ENCODE measurements around the gene ZNF536.

DNA sequence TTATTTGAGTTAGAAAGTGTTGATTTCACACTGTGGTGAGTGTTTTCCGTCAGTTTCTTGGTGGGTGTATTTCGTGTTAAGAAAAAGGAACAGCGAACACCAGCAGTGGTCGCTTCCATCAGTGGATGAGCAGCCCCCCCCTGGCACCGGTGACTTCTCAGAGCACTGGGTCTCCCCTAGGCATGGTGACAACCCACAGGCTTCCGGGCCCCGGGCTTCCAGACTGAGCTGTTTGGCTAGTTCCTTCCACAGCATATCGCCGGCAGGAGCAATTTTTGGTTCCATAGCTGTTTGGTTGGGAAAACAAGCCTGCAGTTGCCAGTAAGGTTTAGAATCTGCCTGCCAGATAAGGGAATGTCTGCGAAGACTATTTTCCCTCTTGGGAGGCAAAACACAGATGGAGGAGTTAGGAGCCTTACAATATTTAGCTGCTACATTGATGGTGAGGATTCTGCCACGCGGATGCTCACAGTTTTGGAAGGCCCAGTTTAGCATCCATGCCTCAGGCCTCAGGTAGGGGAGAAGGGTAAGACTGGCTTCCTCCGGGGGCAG, 18.7 kb upstream of the ZNF536 start:
- TF ChIP-seq EZH2 (IDR thresholded peaks at IDR 0.05; ENCODE audit: borderline replicate concordance, control insufficient read depth, low read depth, low read length) (no peak), SP1 (IDR thresholded peaks at IDR 0.05; ENCODE audit: low read depth, low read length) (no peak), BRCA1 (IDR thresholded peaks at IDR 0.05; ENCODE audit: low read depth, low read length) (no peak), SRF (IDR thresholded peaks at IDR 0.05; ENCODE audit: low read depth in 2 of 2, low read length in 2 of 2) (no peak), ZNF24 (IDR thresholded peaks at IDR 0.05) (no peak), TAF1 (IDR thresholded peaks at IDR 0.05; ENCODE audit: borderline replicate concordance, low read depth, low read length) (no peak), POLR2AphosphoS2 (IDR thresholded peaks at IDR 0.05; ENCODE audit: low read depth, low read length) (no peak), FOXK2 (IDR thresholded peaks at IDR 0.05) (no peak), HDGF (IDR thresholded peaks at IDR 0.05) (no peak), RAD21 (IDR thresholded peaks at IDR 0.05; ENCODE audit: insufficient read depth, low read depth, low read length) (no peak)
- TF ChIP-seq, protein P1, sequence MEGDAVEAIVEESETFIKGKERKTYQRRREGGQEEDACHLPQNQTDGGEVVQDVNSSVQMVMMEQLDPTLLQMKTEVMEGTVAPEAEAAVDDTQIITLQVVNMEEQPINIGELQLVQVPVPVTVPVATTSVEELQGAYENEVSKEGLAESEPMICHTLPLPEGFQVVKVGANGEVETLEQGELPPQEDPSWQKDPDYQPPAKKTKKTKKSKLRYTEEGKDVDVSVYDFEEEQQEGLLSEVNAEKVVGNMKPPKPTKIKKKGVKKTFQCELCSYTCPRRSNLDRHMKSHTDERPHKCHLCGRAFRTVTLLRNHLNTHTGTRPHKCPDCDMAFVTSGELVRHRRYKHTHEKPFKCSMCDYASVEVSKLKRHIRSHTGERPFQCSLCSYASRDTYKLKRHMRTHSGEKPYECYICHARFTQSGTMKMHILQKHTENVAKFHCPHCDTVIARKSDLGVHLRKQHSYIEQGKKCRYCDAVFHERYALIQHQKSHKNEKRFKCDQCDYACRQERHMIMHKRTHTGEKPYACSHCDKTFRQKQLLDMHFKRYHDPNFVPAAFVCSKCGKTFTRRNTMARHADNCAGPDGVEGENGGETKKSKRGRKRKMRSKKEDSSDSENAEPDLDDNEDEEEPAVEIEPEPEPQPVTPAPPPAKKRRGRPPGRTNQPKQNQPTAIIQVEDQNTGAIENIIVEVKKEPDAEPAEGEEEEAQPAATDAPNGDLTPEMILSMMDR (IDR thresholded peaks at IDR 0.05 in 2 of 3, conservative IDR thresholded peaks at IDR 0.05 in 1 of 3; ENCODE audit: control insufficient read depth in 2 of 3, extremely low read depth in 1 of 3, insufficient read depth in 1 of 3, low read depth in 3 of 3, low read length in 3 of 3) = no peak
- TF ChIP-seq, protein P2, sequence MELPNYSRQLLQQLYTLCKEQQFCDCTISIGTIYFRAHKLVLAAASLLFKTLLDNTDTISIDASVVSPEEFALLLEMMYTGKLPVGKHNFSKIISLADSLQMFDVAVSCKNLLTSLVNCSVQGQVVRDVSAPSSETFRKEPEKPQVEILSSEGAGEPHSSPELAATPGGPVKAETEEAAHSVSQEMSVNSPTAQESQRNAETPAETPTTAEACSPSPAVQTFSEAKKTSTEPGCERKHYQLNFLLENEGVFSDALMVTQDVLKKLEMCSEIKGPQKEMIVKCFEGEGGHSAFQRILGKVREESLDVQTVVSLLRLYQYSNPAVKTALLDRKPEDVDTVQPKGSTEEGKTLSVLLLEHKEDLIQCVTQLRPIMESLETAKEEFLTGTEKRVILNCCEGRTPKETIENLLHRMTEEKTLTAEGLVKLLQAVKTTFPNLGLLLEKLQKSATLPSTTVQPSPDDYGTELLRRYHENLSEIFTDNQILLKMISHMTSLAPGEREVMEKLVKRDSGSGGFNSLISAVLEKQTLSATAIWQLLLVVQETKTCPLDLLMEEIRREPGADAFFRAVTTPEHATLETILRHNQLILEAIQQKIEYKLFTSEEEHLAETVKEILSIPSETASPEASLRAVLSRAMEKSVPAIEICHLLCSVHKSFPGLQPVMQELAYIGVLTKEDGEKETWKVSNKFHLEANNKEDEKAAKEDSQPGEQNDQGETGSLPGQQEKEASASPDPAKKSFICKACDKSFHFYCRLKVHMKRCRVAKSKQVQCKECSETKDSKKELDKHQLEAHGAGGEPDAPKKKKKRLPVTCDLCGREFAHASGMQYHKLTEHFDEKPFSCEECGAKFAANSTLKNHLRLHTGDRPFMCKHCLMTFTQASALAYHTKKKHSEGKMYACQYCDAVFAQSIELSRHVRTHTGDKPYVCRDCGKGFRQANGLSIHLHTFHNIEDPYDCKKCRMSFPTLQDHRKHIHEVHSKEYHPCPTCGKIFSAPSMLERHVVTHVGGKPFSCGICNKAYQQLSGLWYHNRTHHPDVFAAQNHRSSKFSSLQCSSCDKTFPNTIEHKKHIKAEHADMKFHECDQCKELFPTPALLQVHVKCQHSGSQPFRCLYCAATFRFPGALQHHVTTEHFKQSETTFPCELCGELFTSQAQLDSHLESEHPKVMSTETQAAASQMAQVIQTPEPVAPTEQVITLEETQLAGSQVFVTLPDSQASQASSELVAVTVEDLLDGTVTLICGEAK (IDR thresholded peaks at IDR 0.05; ENCODE audit: borderline replicate concordance) = no peak
- TF ChIP-seq, protein P3, sequence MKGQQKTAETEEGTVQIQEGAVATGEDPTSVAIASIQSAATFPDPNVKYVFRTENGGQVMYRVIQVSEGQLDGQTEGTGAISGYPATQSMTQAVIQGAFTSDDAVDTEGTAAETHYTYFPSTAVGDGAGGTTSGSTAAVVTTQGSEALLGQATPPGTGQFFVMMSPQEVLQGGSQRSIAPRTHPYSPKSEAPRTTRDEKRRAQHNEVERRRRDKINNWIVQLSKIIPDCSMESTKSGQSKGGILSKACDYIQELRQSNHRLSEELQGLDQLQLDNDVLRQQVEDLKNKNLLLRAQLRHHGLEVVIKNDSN (IDR thresholded peaks at IDR 0.05; ENCODE audit: borderline replicate concordance, extremely low read length, insufficient read depth, low read depth, low read length) = no peak
- TF ChIP-seq, protein P4, sequence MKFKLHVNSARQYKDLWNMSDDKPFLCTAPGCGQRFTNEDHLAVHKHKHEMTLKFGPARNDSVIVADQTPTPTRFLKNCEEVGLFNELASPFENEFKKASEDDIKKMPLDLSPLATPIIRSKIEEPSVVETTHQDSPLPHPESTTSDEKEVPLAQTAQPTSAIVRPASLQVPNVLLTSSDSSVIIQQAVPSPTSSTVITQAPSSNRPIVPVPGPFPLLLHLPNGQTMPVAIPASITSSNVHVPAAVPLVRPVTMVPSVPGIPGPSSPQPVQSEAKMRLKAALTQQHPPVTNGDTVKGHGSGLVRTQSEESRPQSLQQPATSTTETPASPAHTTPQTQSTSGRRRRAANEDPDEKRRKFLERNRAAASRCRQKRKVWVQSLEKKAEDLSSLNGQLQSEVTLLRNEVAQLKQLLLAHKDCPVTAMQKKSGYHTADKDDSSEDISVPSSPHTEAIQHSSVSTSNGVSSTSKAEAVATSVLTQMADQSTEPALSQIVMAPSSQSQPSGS (IDR thresholded peaks at IDR 0.05; ENCODE audit: low read length) = no peak
